H1 (cell line): ENCODE data around the gene GLS. TPM values are rescaled to one million over a fixed set of nuclear protein-coding genes. Genes with fewer than 3 reads are reported as not detected.

Experiments used
- CTCF ChIA-PET: fragments of 300-600 bp; sonication (Branson Sonifier 250); formaldehyde crosslinking; loops from one replicate; lab custom pipeline; 2021; ENCODE audit not compliant: partially characterized antibody; lab: Charles Lee
- POLR2A ChIA-PET: fragments of 300-600 bp; sonication (Branson Sonifier 250); formaldehyde crosslinking; loops from one replicate; lab custom pipeline; 2021; ENCODE audit warnings: inconsistent platforms; ENCODE audit not compliant: partially characterized antibody; lab: Charles Lee
- DNase-seq, 2 experiments: peaks; one replicate each; pipeline versions ENCODE4 v3.0.0 to v3.0.0-alpha.2; 2010 to 2022; ENCODE audit warnings: low spot score in 2 of 2, low read depth in 1 of 2, mixed read lengths in 1 of 2
- FAIRE-seq: peaks from 2 replicates; lab custom pipeline; 2011; peaks lifted over from hg19 to GRCh38; lab: Jason Lieb, UNC
- H2AFZ ChIP-seq: 2 replicates; pipeline ENCODE4 v1.8.1; 2012; ENCODE audit warnings: low read length, inconsistent platforms
- H2AK5ac ChIP-seq: 2 replicates; pipeline ENCODE4 v1.6.1; 2013; ENCODE audit warnings: low read depth, low read length
- H2BK120ac ChIP-seq: replicated peaks from 2 replicates; pipeline ENCODE3; 2013; ENCODE audit warnings: low read depth, low read length, inconsistent platforms
- H2BK12ac ChIP-seq: 2 replicates; pipeline ENCODE4 v1.6.1; 2013; ENCODE audit warnings: low read depth, low read length
- H2BK15ac ChIP-seq: 2 replicates; pipeline ENCODE4 v1.6.1; 2013; ENCODE audit warnings: low read length
- H2BK20ac ChIP-seq: 2 replicates; pipeline ENCODE4 v1.6.1; 2013; ENCODE audit warnings: low read length
- H2BK5ac ChIP-seq: 2 replicates; pipeline ENCODE4 v1.6.1; 2013; ENCODE audit warnings: low read depth, low read length
- H3K14ac ChIP-seq: 2 replicates; pipeline ENCODE4 v1.6.1; 2013; ENCODE audit warnings: inconsistent platforms; ENCODE audit not compliant: insufficient read length
- H3K18ac ChIP-seq: 2 replicates; pipeline ENCODE4 v1.6.1; 2013; ENCODE audit warnings: low read length; ENCODE audit errors: extremely low read depth
- H3K23ac ChIP-seq: 2 replicates; pipeline ENCODE4 v1.6.1; 2013; ENCODE audit warnings: inconsistent platforms; ENCODE audit not compliant: insufficient read length
- H3K23me2 ChIP-seq: 2 replicates; pipeline ENCODE4 v1.6.1; 2013; ENCODE audit warnings: low read depth, low read length
- H3K27ac ChIP-seq: 2 replicates; pipeline ENCODE4 v1.6.1; 2011; ENCODE audit warnings: low read depth, low read length, inconsistent platforms
- H3K27me3 ChIP-seq, 4 experiments: replicated peaks in 1 of 4; 1 replicate in 1 of 4; 2 replicates in 3 of 4; pipeline versions ENCODE4 v1.6.1 to v1.8.1; 2011 to 2013; ENCODE audit warnings: low read length in 3 of 4, mild to moderate bottlenecking in 3 of 4, inconsistent platforms in 2 of 4, mixed read lengths in 2 of 4, moderate library complexity in 1 of 4; ENCODE audit not compliant: control insufficient read depth in 3 of 4, insufficient read depth in 3 of 4; ENCODE audit errors: extremely low read depth in 1 of 4
- H3K36me3 ChIP-seq, 4 experiments: 2 replicates each; pipeline versions ENCODE4 v1.6.1 to v1.8.1; 2011 to 2013; ENCODE audit warnings: mild to moderate bottlenecking in 4 of 4, low read length in 3 of 4, moderate library complexity in 2 of 4, control low read depth in 1 of 4, inconsistent platforms in 1 of 4; ENCODE audit not compliant: insufficient read depth in 4 of 4, control insufficient read depth in 2 of 4
- H3K4ac ChIP-seq: replicated peaks from 2 replicates; pipeline ENCODE3; 2013; ENCODE audit warnings: low read length, low read depth, mixed read lengths, inconsistent platforms; ENCODE audit not compliant: insufficient read length
- H3K4me1 ChIP-seq, 4 experiments: replicated peaks in 1 of 4; 1 replicate in 1 of 4; 2 replicates in 3 of 4; pipeline versions ENCODE4 v1.6.1 to v1.8.1; 2011 to 2013; ENCODE audit warnings: low read length in 3 of 4, inconsistent platforms in 2 of 4, mixed read lengths in 1 of 4; ENCODE audit not compliant: insufficient read depth in 4 of 4, control insufficient read depth in 3 of 4
- H3K4me2 ChIP-seq, 2 experiments: 2 replicates each; pipeline versions ENCODE4 v1.6.1 to v1.8.1; 2011 to 2013; ENCODE audit warnings: low read depth in 2 of 2, low read length in 2 of 2, control low read depth in 1 of 2, inconsistent platforms in 1 of 2, mild to moderate bottlenecking in 1 of 2; ENCODE audit not compliant: insufficient read depth in 1 of 2
- H3K4me3 ChIP-seq, 4 experiments: fragments of 200-600, 300-600 bp in 1 of 4; sonication (generic), shearing (Covaris generic), sonication (Bioruptor Twin) in 1 of 4; 2 replicates each; pipeline versions ENCODE4 v1.5.1 to v1.8.1; 2011 to 2016; ENCODE audit warnings: low read length in 4 of 4, low read depth in 3 of 4, control low read depth in 2 of 4, inconsistent platforms in 2 of 4, mild to moderate bottlenecking in 2 of 4, mixed read lengths in 1 of 4, moderate library complexity in 1 of 4; ENCODE audit not compliant: insufficient read depth in 2 of 4; ENCODE audit errors: extremely low read depth in 1 of 4
- H3K56ac ChIP-seq: replicated peaks from 2 replicates; pipeline ENCODE3; 2013; ENCODE audit warnings: low read depth, mild to moderate bottlenecking, mixed read lengths, low read length, inconsistent platforms; ENCODE audit not compliant: insufficient read length
- H3K79me1 ChIP-seq: 2 replicates; pipeline ENCODE4 v1.6.1; 2013; ENCODE audit warnings: low read depth, low read length, control low read depth
- H3K79me2 ChIP-seq, 2 experiments: 2 replicates each; pipeline versions ENCODE4 v1.6.1 to v1.8.1; 2012 to 2013; ENCODE audit warnings: low read length in 2 of 2, mild to moderate bottlenecking in 2 of 2, inconsistent platforms in 1 of 2; ENCODE audit not compliant: insufficient read depth in 2 of 2, control insufficient read depth in 1 of 2
- H3K9ac ChIP-seq, 4 experiments: replicated peaks in 1 of 4; 1 replicate in 1 of 4; 2 replicates in 3 of 4; pipeline versions ENCODE4 v1.6.1 to v1.8.1; 2011 to 2013; ENCODE audit warnings: low read depth in 3 of 4, low read length in 3 of 4, control low read depth in 2 of 4, mild to moderate bottlenecking in 2 of 4, moderate library complexity in 2 of 4, inconsistent platforms in 1 of 4; ENCODE audit errors: extremely low read depth in 1 of 4
- H3K9me3 ChIP-seq, 2 experiments: 2 replicates each; pipeline versions ENCODE4 v1.6.1 to v1.8.1; 2012 to 2013; ENCODE audit warnings: mild to moderate bottlenecking in 2 of 2, moderate library complexity in 2 of 2, control low read depth in 1 of 2, inconsistent platforms in 1 of 2, low read depth in 1 of 2, low read length in 1 of 2, mixed read lengths in 1 of 2; ENCODE audit not compliant: insufficient read depth in 2 of 2
- H4K20me1 ChIP-seq, 2 experiments: replicated peaks in 1 of 2; 2 replicates each; pipeline versions ENCODE3 to v1.8.1; 2011 to 2013; ENCODE audit warnings: inconsistent platforms in 2 of 2, low read length in 2 of 2, mild to moderate bottlenecking in 1 of 2; ENCODE audit not compliant: insufficient read depth in 2 of 2, control insufficient read depth in 1 of 2
- H4K5ac ChIP-seq: 2 replicates; pipeline ENCODE4 v1.6.1; 2013; ENCODE audit warnings: low read length, low read depth, mixed read lengths, inconsistent platforms; ENCODE audit not compliant: insufficient read length
- H4K8ac ChIP-seq: 2 replicates; pipeline ENCODE4 v1.8.0; 2013; ENCODE audit warnings: mild to moderate bottlenecking, moderate library complexity, low read length, inconsistent platforms; ENCODE audit not compliant: insufficient read depth; ENCODE audit errors: extremely low read depth
- H4K91ac ChIP-seq: replicated peaks from 2 replicates; pipeline ENCODE3; 2013; ENCODE audit warnings: low read length, mixed read lengths, inconsistent platforms; ENCODE audit not compliant: insufficient read length
- BACH1 ChIP-seq: IDR thresholded peaks from 2 replicates; pipeline ENCODE4 v1.6.1; 2012; ENCODE audit warnings: low read length, improper control_type of control experiment
- BRCA1 ChIP-seq: IDR thresholded peaks from 2 replicates; pipeline ENCODE4 v1.6.1; 2012; ENCODE audit warnings: low read depth, low read length, improper control_type of control experiment
- CHD1 ChIP-seq: IDR thresholded peaks from 2 replicates; pipeline ENCODE4 v1.6.1; 2012; ENCODE audit warnings: low read depth, low read length, improper control_type of control experiment
- EP300 ChIP-seq, 2 experiments: IDR thresholded peaks; 1 replicate in 1 of 2; 2 replicates in 1 of 2; pipeline ENCODE4 v1.6.1; 2011 to 2012; ENCODE audit warnings: low read depth in 2 of 2, low read length in 2 of 2, mild to moderate bottlenecking in 2 of 2, borderline replicate concordance in 1 of 2, inconsistent platforms in 1 of 2, moderate library complexity in 1 of 2
- FOSL1 ChIP-seq: IDR thresholded peaks from 2 replicates; pipeline ENCODE4 v1.6.1; 2011; ENCODE audit warnings: mild to moderate bottlenecking, low read depth, low read length, moderate library complexity; ENCODE audit not compliant: insufficient read depth
- POLR2AphosphoS5 ChIP-seq: IDR thresholded peaks from 2 replicates; pipeline ENCODE4 v1.6.1; 2011; ENCODE audit warnings: low read depth, low read length
- POU5F1 ChIP-seq: IDR thresholded peaks from 2 replicates; pipeline ENCODE4 v1.6.1; 2011; ENCODE audit warnings: low read depth, mild to moderate bottlenecking, low read length, moderate library complexity
- RAD21 ChIP-seq, 2 experiments: IDR thresholded peaks in 1 of 2; conservative IDR thresholded peaks in 1 of 2; 2 replicates each; pipeline ENCODE4 v1.6.1; 2011; ENCODE audit warnings: low read depth in 2 of 2, low read length in 2 of 2, improper control_type of control experiment in 1 of 2, inconsistent platforms in 1 of 2, mild to moderate bottlenecking in 1 of 2, moderate library complexity in 1 of 2
- RBBP5 ChIP-seq: IDR thresholded peaks from 2 replicates; pipeline ENCODE4 v1.7.1; 2012; ENCODE audit warnings: low read depth, mild to moderate bottlenecking, inconsistent platforms, low read length, moderate library complexity, borderline replicate concordance
- RNF2 ChIP-seq: fragments of 200-900, 300-1000 bp; sonication (generic); IDR thresholded peaks from 2 replicates; pipeline ENCODE4 v1.7.1; 2016; ENCODE audit warnings: borderline replicate concordance, low read depth, mild to moderate bottlenecking, antibody characterized with exemption, low read length; ENCODE audit not compliant: poor library complexity, severe bottlenecking; ENCODE audit errors: missing control alignments
- SIX5 ChIP-seq: IDR thresholded peaks from 2 replicates; pipeline ENCODE4 v1.6.1; 2011; ENCODE audit warnings: mild to moderate bottlenecking, low read depth, low read length
- SP2 ChIP-seq: IDR thresholded peaks from 2 replicates; pipeline ENCODE4 v1.6.1; 2012; ENCODE audit warnings: mild to moderate bottlenecking, low read length, inconsistent platforms
- WGBS, 2 experiments: shearing (Covaris generic) in 1 of 2; methylation state at CpG; one replicate each; pipeline versions ENCODE4 v1.1.6 to v1.1.7; 2013 to 2015; ENCODE audit warnings: low lambda C conversion rate in 2 of 2, mixed read lengths in 2 of 2, inconsistent platforms in 1 of 2, low coverage in 1 of 2, missing lambda C conversion rate in 1 of 2; ENCODE audit not compliant: insufficient replicate concordance in 2 of 2, insufficient coverage in 1 of 2, insufficient read length in 1 of 2; ENCODE audit errors: extremely low coverage in 1 of 2, missing lambda C conversion rate in 1 of 2; 5-methylcytosine and 5-hydroxymethylcytosine counted together
- polyA plus RNA-seq, 7 experiments: library from polyadenylated mRNA; depleted of rRNA in 3 of 7; stranded (reverse) in 5 of 7; unstranded in 2 of 7; fragments of >200 nt in 5 of 7; fragments of 200-250 nt in 2 of 7; gene quantifications; 1 replicate in 5 of 7; 2 replicates in 1 of 7; 4 replicates in 1 of 7; pipeline versions ENCODE4 v1.2.1 to v1.2.3, GENCODE V29; 2011 to 2013; ENCODE audit warnings: missing spikeins in 2 of 7, mixed read lengths in 2 of 7
- total RNA-seq: library from RNA; stranded (reverse); fragmentation: NEBNext Ultra II Directional; extraction: Animal tissue kit (Norgen Biotek cat#: 25700); gene quantifications from 2 replicates; pipeline ENCODE4 v1.2.1, GENCODE V29; 2021

Gene GLS
- total and polyA plus RNA-seq, 2 of the 8 experiments (the other 6 are each of a cell fraction or from before 2014, with no cell fraction given), result 15.7 to 89.8 TPM

GRCh38 chr2:190882856-190883582 is 2.4 kb downstream of the GLS start:
- Histone ChIP-seq H3K79me1 (no peaks in the 10 kb centered on the region), H4K5ac (no peak overlapping the region), H3K4me3 (peak overlapping the region; percentile 3 to 78 (median 34); a peak in 6 of 8 replicates), H2BK5ac (no peak overlapping the region), H2BK15ac (no peak overlapping the region; the same call in 1 of the 2 replicates), H4K20me1 (no peaks in the 10 kb centered on the region), H4K8ac (no peak overlapping the region), H3K18ac (no peak overlapping the region), H3K14ac (no peak overlapping the region), H2AFZ (no peak overlapping the region), H2AK5ac (no peak overlapping the region), H2BK12ac (no peak overlapping the region), H3K9ac (no peak overlapping the region), H3K23ac (no peak overlapping the region), H3K27me3 (no peaks in the 10 kb centered on the region), H3K79me2 (peaks cover 3 to 63% of the 10 kb centered on the region in 2 experiments; a peak in 3 of 4 replicates), H2BK20ac (no peak overlapping the region), H3K4me1 (peaks cover 0 to 12% (median 3%) of the 10 kb centered on the region in 4 experiments; a peak in 2 of 7 replicates), H3K23me2 (peaks cover 4% of the 10 kb centered on the region; the same call in 1 of the 2 replicates), H3K4ac (no peak overlapping the region), H3K27ac (no peak overlapping the region), H3K9me3 (no peaks in the 10 kb centered on the region), H3K4me2 (peak overlapping the region; percentile 87 to 89), H3K56ac (no peak overlapping the region), H2BK120ac (no peak overlapping the region), H3K36me3 (no peaks in the 10 kb centered on the region), H4K91ac (no peak overlapping the region)
- POLR2A ChIA-PET, result interaction anchor here (0.9 to 3.5 kb wide), 4 partner anchors 9 to 33 kb away, joined by 3 to 43 read pairs (median 10); no protein-coding TSS in a partner anchor
- CTCF ChIA-PET, result interaction anchor here (1.4 to 2.5 kb wide), 3 partner anchors 9 to 32 kb away, joined by 3 to 9 read pairs (median 4); no protein-coding TSS in a partner anchor
- DNase-seq (no peak), FAIRE-seq (no peak)
- 70% methylated on average over 4 of the region's 4 CpGs; no CpG with 5 or more reads in 1 of the 2 experiments for WGBS, 2 experiments
- TF ChIP-seq BRCA1, result no peak
- no peak for TF ChIP-seq RBBP5
- TF ChIP-seq RAD21 (IDR thresholded peaks at IDR 0.05 in 1 of 2, conservative IDR thresholded peaks at IDR 0.05 in 1 of 2; ENCODE audit: low read depth in 2 of 2, low read length in 2 of 2), result no peak
- no peak for TF ChIP-seq POLR2AphosphoS5
- TF ChIP-seq BACH1, result no peak
- no peak for TF ChIP-seq SIX5
- TF ChIP-seq POU5F1, result no peak
- no peak for TF ChIP-seq RNF2
- TF ChIP-seq CHD1, result no peak
- no peak for TF ChIP-seq EP300 (IDR thresholded peaks at IDR 0.05; ENCODE audit: borderline replicate concordance in 1 of 2, low read depth in 2 of 2, low read length in 2 of 2)
- TF ChIP-seq SP2, result no peak
- no peak for TF ChIP-seq FOSL1
